ENCODE measurements around the gene ADPRH. TPM values are rescaled to one million over a fixed set of nuclear protein-coding genes. Genes with fewer than 3 reads are reported as not detected.

Gene ADPRH
- total RNA-seq, 1 experiment from 2014 or later = 1.5 TPM

- H3K4me3 ChIP-seq (replicated peaks in 1 of 2; ENCODE audit: low read depth in 1 of 2, low read length in 2 of 2) = no peak overlapping the region
- no peaks in the 10 kb centered on the region for H4K20me1 ChIP-seq (ENCODE audit: insufficient read depth)
- RAD21 ChIA-PET (ENCODE audit: low non-redundant PET in 1 of 2, low total read pairs in 2 of 2, uncharacterized antibody in 2 of 2, unreplicated experiment in 2 of 2) = no interaction called here
- CTCF ChIA-PET = no interaction called here
- no TSS peak for BruUV-seq (replicated peaks)
- no peak overlapping the region for H3K9ac ChIP-seq (ENCODE audit: low read length)
- no peaks in the 10 kb centered on the region for H3K9me2 ChIP-seq (ENCODE audit: insufficient read depth)
- no peak overlapping the region for H3K4me2 ChIP-seq (ENCODE audit: low read length)
- 0 out of 2 replicates have a peak, but pooled peaks cover 8% of the 10 kb centered on the region for H3K27me3 ChIP-seq (ENCODE audit: insufficient read depth, low read length)
- H3K4me1 ChIP-seq (ENCODE audit: control insufficient read depth in 1 of 2, insufficient read depth in 2 of 2, low read length in 2 of 2) = no peaks in the 10 kb centered on the region
- no peaks in the 10 kb centered on the region for H3K9me3 ChIP-seq (ENCODE audit: control insufficient read depth in 1 of 2, insufficient read depth in 1 of 2, low read depth in 1 of 2, low read length in 2 of 2)
- intact Hi-C loops (cut with micrococcal nuclease) = no loop called here
- no peaks in the 10 kb centered on the region for H3K79me2 ChIP-seq (ENCODE audit: insufficient read depth, low read length)
- ATAC-seq = no peak
- no peak overlapping the region for H2AFZ ChIP-seq (ENCODE audit: low read depth, low read length, poor library complexity, severe bottlenecking)
- DNase-seq (ENCODE audit: low read depth, low spot score) = no peak
- no peaks in the 10 kb centered on the region for H3K36me3 ChIP-seq (ENCODE audit: control insufficient read depth in 1 of 2, insufficient read depth in 2 of 2, low read length in 2 of 2)
- no peak overlapping the region for H3K27ac ChIP-seq (ENCODE audit: low read depth, low read length)
- TF ChIP-seq ELF1 (IDR thresholded peaks at IDR 0.05; ENCODE audit: borderline replicate concordance, low read depth) (no peak), JUND (IDR thresholded peaks at IDR 0.05) (no peak), EZH2 (IDR thresholded peaks at IDR 0.05) (no peak), ZFX (IDR thresholded peaks at IDR 0.05) (no peak), REST (IDR thresholded peaks at IDR 0.05; ENCODE audit: low read depth) (no peak), TCF7L2 (IDR thresholded peaks at IDR 0.05; ENCODE audit: borderline replicate concordance, extremely low read depth, insufficient read depth, insufficient read length) (no peak), ATF3 (IDR thresholded peaks at IDR 0.05) (no peak), CEBPB (IDR thresholded peaks at IDR 0.05; ENCODE audit: low read depth) (no peak), SRF (IDR thresholded peaks at IDR 0.05; ENCODE audit: low read depth) (no peak), CTCF (IDR thresholded peaks at IDR 0.05 in 2 of 3, conservative IDR thresholded peaks at IDR 0.05 in 1 of 3; ENCODE audit: borderline replicate concordance in 1 of 3, insufficient read depth in 1 of 3, low read depth in 2 of 3, low read length in 2 of 3) (no peak), POLR2A (IDR thresholded peaks at IDR 0.05; ENCODE audit: borderline replicate concordance, extremely low read depth, insufficient read depth, insufficient read length) (no peak), ZBTB33 (IDR thresholded peaks at IDR 0.05; ENCODE audit: extremely low read depth, insufficient replicate concordance, low read length) (no peak), SP1 (IDR thresholded peaks at IDR 0.05; ENCODE audit: low read depth) (no peak), MAX (IDR thresholded peaks at IDR 0.05) (no peak), YY1 (IDR thresholded peaks at IDR 0.05; ENCODE audit: extremely low read depth, insufficient replicate concordance, low read depth, low read length) (no peak), CBX3 (IDR thresholded peaks at IDR 0.05; ENCODE audit: low read depth) (no peak), EZH2phosphoT487 (IDR thresholded peaks at IDR 0.05; ENCODE audit: borderline replicate concordance) (no peak), POLR2AphosphoS5 (IDR thresholded peaks at IDR 0.05; ENCODE audit: low read depth, low read length) (no peak), FOSL1 (IDR thresholded peaks at IDR 0.05; ENCODE audit: low read depth) (no peak), RAD21 (IDR thresholded peaks at IDR 0.05; ENCODE audit: low read depth) (no peak)
- POLR2A ChIA-PET = no interaction called here
These were observed 6.7 kb downstream of the ADPRH start for GRCh38 chr3:119585856-119586570.

All from HCT116 (cell line).